Heart right ventricle (tissue), 16 donors: ENCODE data around the gene SLC39A11. TPM values are rescaled to one million over a fixed set of nuclear protein-coding genes. Genes with fewer than 3 reads are reported as not detected.
"Not testable (repeated sequence)": the region's sequence is repeated elsewhere in the genome, so short reads cannot be mapped to it uniquely, and the experiment has no call there.

Experiments used
- ATAC-seq, 8 donors: fragments of 200-7000 bp; cut with Tn5 transposase; one replicate each; pipeline ENCODE4 v1.9.1; 2020; ENCODE audit warnings: mild to moderate bottlenecking in 8 of 8, moderate library complexity in 8 of 8, moderate number of reproducible peaks in 1 of 8
- DNase-seq, 2 donors: peaks; one replicate each; pipeline ENCODE4 v3.0.0-alpha.2; 2020
- H3K27ac ChIP-seq, 10 donors: fragments of 200-600 bp; sonication (generic) in 2 of 10; one replicate each; pipeline versions ENCODE4 v1.5.0 to v1.8.0; 2020 to 2022; ENCODE audit warnings: mild to moderate bottlenecking in 3 of 10
- H3K27me3 ChIP-seq, 7 donors: fragments of 200-600 bp; one replicate each; pipeline ENCODE4 v1.8.0; 2021 to 2022; ENCODE audit warnings: mild to moderate bottlenecking in 2 of 7
- H3K36me3 ChIP-seq, 9 donors: fragments of 200-600 bp; sonication (generic) in 1 of 9; one replicate each; pipeline versions ENCODE4 v1.5.0 to v1.8.0; 2020 to 2022; ENCODE audit warnings: mild to moderate bottlenecking in 2 of 9
- H3K4me1 ChIP-seq, 9 donors: fragments of 200-600 bp; sonication (generic) in 1 of 9; one replicate each; pipeline versions ENCODE4 v1.5.0 to v1.8.0; 2020 to 2022; ENCODE audit warnings: mild to moderate bottlenecking in 4 of 9
- H3K4me3 ChIP-seq, 10 donors: fragments of 200-600 bp; sonication (generic) in 2 of 10; one replicate each; pipeline versions ENCODE4 v1.5.0 to v1.8.0; 2020 to 2022; ENCODE audit warnings: mild to moderate bottlenecking in 7 of 10, moderate library complexity in 2 of 10
- H3K9me3 ChIP-seq, 11 donors: fragments of 200-600 bp in 10 of 11; sonication (generic) in 2 of 11; one replicate each; pipeline versions ENCODE4 v1.5.0 to v1.8.0; 2013 to 2022; ENCODE audit warnings: mild to moderate bottlenecking in 2 of 11, control low read depth in 1 of 11, moderate library complexity in 1 of 11
- WGBS, 2 donors: extraction: QIAGEN DNeasy Blood & Tissue Kit; methylation state at CpG; one replicate each; pipeline ENCODE4 v1.1.7; 2013; ENCODE audit warnings: inconsistent platforms in 1 of 2; 5-methylcytosine and 5-hydroxymethylcytosine counted together
- intact Hi-C, 10 donors: fragments of 100-400 bp; cut with DNase I; formaldehyde crosslinking; loops; one replicate each; pipeline versions ENCODE4 v1.11.1 to v1.14.2; 2022
- polyA plus RNA-seq, 2 donors: library from polyadenylated mRNA; stranded (reverse); fragments of 200-250 nt; gene quantifications; one replicate each; pipeline ENCODE4 v1.2.3, GENCODE V29; 2013
- total RNA-seq, 10 donors: library from RNA; stranded (reverse); fragmentation: NEBNext Ultra II Directional in 3 of 10; extraction: Animal tissue kit (Norgen Biotek cat#: 25700) in 3 of 10; gene quantifications; one replicate each; pipeline versions ENCODE4 v1.2.1 to v1.2.4, GENCODE V29; 2021 to 2023
- TF ChIP-seq, protein P1 (sequence below), 9 donors: fragments of 200-600 bp; sonication (generic) in 2 of 9; IDR thresholded peaks; one replicate each; pipeline versions ENCODE4 v1.5.0 to v1.8.0; 2021 to 2022; ENCODE audit warnings: antibody characterized with exemption in 9 of 9, mild to moderate bottlenecking in 5 of 9, moderate library complexity in 1 of 9
- donor health status: Arrhythmogenic right ventricular cardiomyopathy.
- donor health status: ischemic (EF 13 %, LVEDD 7.1; RV severe dilation, severe dysfunction).
- donor health status: healthy with polysubstance abuse.
- donor health status: DM: no; HTN: yes; CAD: no.
- donor health status: DM: no; HTN: no; CAD: no.
- donor health status: ischemic (EF 25% LVEDD 6.9; RV normal size, moderate dysfunction).
- donor health status: ischemic (EF 25% LVEDD 5.7; RV mildly dilated, moderate dysfunction).
- donor health status: healthy.
- donor health status: DM: yes; HTN: yes; CAD: no.
- donor health status: Ischemic cardiomyopathy.
- donor health status: ischemic (EF 35%, LVEDD 5.7; RV mildly dilated, moderate dysfunction).
- donor health status: nonischemic (EF 11% LVEDD 7.7; RV severe dilation, severe dysfunction).
- donor health status: DM: yes; HTN: yes; CAD: no.
- donor health status: PGD.
- donor health status: ischemic (EF 29% LVEDD 5.4; RV normal size, mild dysfunction).
- donor health status: nonischemic (EF 23%, LVEDD 6.1; RV moderate dilation, normal function).

Gene SLC39A11
- total and polyA plus RNA-seq, 12 donors, result 2.4 to 11.3 (median 6.4) TPM

DNA sequence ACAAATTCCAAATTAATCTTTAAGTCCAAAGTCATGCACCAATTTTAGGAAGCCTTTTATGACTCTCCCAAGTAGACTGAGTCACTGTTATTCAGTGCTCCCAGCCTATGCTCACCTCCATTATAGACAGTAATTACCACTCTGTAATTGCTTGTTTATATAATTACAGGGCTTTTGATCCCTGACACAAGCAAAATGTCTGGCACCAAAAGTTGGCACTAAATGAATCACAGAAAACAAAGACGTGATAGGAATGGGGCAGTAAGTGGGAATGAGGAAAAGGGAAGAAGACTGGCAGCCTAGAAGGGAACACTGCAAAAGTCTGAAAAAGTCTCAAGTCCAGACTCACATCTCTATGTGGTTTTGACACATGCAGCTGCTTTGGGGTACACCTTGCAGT lies 94.1 kb downstream of the SLC39A11 start:
- Histone ChIP-seq H3K4me3 (no peak overlapping the region), H3K4me1 (no peaks in the 10 kb centered on the region), H3K27me3 (no peaks in the 10 kb centered on the region), H3K27ac (no peak overlapping the region), H3K36me3 (no peaks in the 10 kb centered on the region), H3K9me3 (peaks cover 0 to 9% (median 0%) of the 10 kb centered on the region in 11 donors)
- DNase-seq, result no peak
- intact Hi-C loops, result no loop called here
- ATAC-seq, result no peak
- WGBS, 2 donors, result 85 to 86% methylated on average over 1 of the region's 1 CpG
- TF ChIP-seq, protein P1, sequence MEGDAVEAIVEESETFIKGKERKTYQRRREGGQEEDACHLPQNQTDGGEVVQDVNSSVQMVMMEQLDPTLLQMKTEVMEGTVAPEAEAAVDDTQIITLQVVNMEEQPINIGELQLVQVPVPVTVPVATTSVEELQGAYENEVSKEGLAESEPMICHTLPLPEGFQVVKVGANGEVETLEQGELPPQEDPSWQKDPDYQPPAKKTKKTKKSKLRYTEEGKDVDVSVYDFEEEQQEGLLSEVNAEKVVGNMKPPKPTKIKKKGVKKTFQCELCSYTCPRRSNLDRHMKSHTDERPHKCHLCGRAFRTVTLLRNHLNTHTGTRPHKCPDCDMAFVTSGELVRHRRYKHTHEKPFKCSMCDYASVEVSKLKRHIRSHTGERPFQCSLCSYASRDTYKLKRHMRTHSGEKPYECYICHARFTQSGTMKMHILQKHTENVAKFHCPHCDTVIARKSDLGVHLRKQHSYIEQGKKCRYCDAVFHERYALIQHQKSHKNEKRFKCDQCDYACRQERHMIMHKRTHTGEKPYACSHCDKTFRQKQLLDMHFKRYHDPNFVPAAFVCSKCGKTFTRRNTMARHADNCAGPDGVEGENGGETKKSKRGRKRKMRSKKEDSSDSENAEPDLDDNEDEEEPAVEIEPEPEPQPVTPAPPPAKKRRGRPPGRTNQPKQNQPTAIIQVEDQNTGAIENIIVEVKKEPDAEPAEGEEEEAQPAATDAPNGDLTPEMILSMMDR (IDR thresholded peaks at IDR 0.05), result no peak

DNA sequence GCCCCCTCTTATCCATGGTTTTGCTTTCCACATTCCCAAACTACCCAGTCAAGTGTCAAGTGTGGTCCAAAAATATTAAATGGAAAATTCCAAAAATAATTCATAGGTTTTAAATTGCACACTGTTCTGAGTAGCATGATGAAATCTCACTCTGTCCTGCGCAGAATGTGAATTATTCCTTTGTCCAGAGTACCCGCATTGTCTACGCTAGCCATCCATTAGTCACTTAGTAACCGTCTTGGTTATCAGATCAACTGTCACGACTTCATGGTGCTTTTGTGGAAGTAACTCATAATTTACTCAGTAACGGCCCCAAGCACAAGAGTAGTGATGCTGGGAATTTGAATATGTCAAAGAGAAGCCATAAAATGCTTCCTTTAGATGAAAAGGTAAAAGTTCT lies 94.9 kb downstream of the SLC39A11 start:
- 90 to 93% methylated on average over 6 of the region's 6 CpGs for WGBS, 2 donors
- H3K36me3 ChIP-seq, result no peaks in the 10 kb centered on the region
- no peak overlapping the region for H3K4me3 ChIP-seq
- H3K27me3 ChIP-seq, result no peaks in the 10 kb centered on the region
- H3K27ac ChIP-seq, result no peak overlapping the region
- TF ChIP-seq, protein P1 (IDR thresholded peaks at IDR 0.05), result no peak
- ATAC-seq (no peak), DNase-seq (no peak)
- H3K4me1 ChIP-seq, result no peaks in the 10 kb centered on the region
- H3K9me3 ChIP-seq, result peaks cover 0 to 9% (median 0%) of the 10 kb centered on the region in 11 donors
- intact Hi-C loops, result no loop called here

DNA sequence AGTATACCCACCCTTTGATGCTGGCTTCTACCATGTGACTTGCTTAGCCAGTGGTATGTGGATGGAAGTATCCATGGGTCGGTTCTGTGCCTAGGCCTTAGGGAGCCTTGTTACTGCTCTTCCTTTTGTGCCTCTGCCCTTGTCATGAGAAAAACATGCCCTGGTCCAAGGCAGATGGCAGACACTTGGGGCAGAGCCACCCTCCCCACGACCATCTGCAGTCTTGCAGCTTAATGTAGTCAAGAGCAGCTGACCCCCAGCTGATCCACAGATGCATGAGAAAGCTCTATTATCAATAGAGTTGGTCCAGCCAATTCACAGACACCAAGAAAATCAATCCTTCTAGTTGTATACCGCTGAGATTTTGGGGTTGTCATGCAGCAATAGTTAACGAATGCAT lies 95.7 kb downstream of the SLC39A11 start:
- ATAC-seq, result no peak

DNA sequence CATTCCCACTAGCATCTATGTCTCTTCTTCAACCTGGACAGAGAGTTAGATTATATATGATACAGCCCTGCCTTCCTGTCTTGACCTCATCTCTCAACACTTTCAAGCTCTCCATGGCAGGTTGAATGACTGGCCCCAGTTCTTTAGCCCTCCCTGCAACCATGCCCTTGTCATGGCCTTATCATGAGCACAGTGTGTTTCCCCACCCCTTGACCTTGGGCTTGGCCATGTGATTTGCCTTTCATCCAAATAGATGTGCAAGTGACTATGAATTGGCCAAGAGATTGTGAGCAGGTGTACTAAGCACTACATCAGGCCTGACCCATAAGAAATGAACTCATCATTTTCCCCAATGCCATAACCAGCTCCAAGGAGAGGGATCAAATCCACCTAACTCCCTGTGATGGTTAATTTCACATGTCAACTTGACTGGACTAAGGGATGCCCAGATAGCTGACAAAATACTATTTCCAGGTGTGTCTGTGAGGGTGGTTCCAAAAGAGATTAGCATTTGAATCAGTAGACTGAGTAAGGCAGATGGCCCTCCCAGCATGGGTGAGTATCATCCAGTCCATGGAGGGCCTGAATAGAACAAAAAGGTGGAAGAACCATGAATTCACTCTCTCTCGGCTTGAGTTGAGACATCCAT lies 97.4 kb downstream of the SLC39A11 start:
- H3K4me3 ChIP-seq, result no peak overlapping the region
- H3K36me3 ChIP-seq, result no peaks in the 10 kb centered on the region
- WGBS, 2 donors, result 92 to 98% methylated on average over 1 of the region's 1 CpG
- no peaks in the 10 kb centered on the region for H3K4me1 ChIP-seq
- DNase-seq (no peak), ATAC-seq (no peak)
- H3K9me3 ChIP-seq, result peaks cover 0 to 9% (median 0%) of the 10 kb centered on the region in 11 donors
- H3K27ac ChIP-seq, result no peak overlapping the region
- H3K27me3 ChIP-seq, result no peaks in the 10 kb centered on the region
- TF ChIP-seq, protein P1 (IDR thresholded peaks at IDR 0.05), result no peak
- intact Hi-C loops, result no loop called here

More for the DNA sequence above, 95.7 kb downstream of the SLC39A11 start:
- WGBS, 2 donors, result 91 to 93% methylated on average over 4 of the region's 4 CpGs
- Histone ChIP-seq H3K4me1 (no peaks in the 10 kb centered on the region), H3K27me3 (no peaks in the 10 kb centered on the region), H3K27ac (no peak overlapping the region), H3K9me3 (peaks cover 0 to 9% (median 0%) of the 10 kb centered on the region in 11 donors), H3K4me3 (no peak overlapping the region), H3K36me3 (no peaks in the 10 kb centered on the region)
- intact Hi-C loops, result no loop called here
- TF ChIP-seq, protein P1 (IDR thresholded peaks at IDR 0.05), result no peak
- no peak for DNase-seq

DNA sequence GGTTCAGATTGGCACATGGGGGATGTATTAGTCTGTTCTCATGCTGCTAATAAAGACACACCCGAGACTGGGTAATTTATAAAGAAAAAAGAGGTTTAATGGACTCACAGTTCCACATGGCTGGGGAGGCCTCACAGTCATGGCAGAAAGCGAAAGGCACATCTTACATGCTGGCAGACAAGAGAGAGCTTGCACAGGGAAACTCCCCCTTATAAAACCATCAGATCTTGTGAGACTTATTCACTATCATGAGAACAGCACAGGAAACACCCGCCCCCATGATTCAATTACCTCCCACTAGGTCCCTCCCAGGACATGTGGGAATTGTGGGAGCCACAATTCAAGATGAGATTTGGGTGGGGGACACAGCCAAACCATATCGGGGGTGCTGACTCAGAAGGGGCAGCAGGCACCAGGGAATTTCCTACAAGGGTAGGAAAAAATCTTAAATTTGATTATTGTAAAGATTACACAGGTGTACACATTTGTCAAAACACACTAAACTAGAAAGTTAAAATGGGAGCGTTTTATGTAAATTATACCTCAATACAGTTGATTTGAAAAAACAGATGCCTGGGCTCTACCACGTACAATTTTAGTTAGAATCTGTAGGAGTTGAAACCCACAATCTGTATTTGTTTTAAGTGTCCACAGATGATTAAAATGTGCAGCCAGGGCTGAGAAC lies 99.6 kb downstream of the SLC39A11 start:
- not testable (repeated sequence) for ATAC-seq, H3K4me3 ChIP-seq, H3K27ac ChIP-seq, DNase-seq, H3K4me1 ChIP-seq, H3K36me3 ChIP-seq, H3K27me3 ChIP-seq, H3K9me3 ChIP-seq
- 64 to 68% methylated on average over 6 of the region's 6 CpGs for WGBS, 2 donors
- intact Hi-C loops, result loop anchor here in 1 of 10 donors (5.0 kb wide), 1 partner anchor 164 kb away; no protein-coding TSS in a partner anchor
